ENCODE measurements around the gene GALNT17. TPM values are rescaled to one million over a fixed set of nuclear protein-coding genes. Genes with fewer than 3 reads are reported as not detected.

The GALNT17 gene
- total RNA-seq (2014; rRNA removed; shearing (Covaris generic)): not detected in 2 replicates

- no peak within 1 kb of the TSS for H3K4me3 ChIP-seq
- no peak for DNase-seq (ENCODE audit: low read depth in 1 of 2, low spot score in 2 of 2)
These were observed at the start of gene GALNT17 for GRCh38 chr7:71132127-71132376. Gene GALNT17, plus strand, starts transcription at chr7:71132144.

DNA sequence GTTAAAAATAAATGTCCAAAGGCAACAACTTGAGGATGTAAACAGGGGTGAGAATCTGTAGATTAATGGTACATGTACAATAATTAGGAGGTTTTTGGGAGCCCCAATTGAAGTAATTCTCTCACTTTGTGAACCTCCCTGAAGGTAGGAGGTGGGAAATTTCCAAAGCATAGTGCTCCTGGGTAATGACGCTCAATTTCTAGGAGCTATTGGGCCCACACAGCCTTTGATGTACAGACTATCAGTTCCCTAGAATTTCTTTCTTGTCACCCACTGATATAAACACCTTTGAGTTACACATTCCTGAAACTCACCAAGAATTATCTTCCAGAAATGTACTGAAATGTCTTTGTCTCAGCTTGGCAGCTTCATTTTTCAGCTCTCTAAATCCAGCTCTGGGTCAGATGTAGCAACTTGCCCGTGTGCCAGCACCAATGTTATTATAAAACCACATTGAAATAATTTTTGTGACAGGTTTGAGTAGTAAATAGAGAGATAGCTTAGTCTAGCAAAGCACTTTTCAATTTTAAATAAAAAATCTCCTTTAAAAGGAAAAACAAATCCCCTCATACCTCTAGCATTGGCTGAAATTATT lies 36.6 kb upstream of the GALNT17 start:
- Histone ChIP-seq H3K9me3 (replicated peaks) (no peaks in the 10 kb centered on the region; the same call in 1 of the 2 replicates), H3K27me3 (replicated peaks) (no peaks in the 10 kb centered on the region), H3K4me3 (no peak overlapping the region), H3K36me3 (no peaks in the 10 kb centered on the region), H3K27ac (no peak overlapping the region), H3K4me1 (replicated peaks) (no peaks in the 10 kb centered on the region)
- no peak for DNase-seq (ENCODE audit: low read depth in 1 of 2, low spot score in 2 of 2)

More at GRCh38 chr7:71132127-71132376, at the start of gene GALNT17:
- Histone ChIP-seq H3K4me1 (replicated peaks) (no peaks in the 10 kb centered on the region), H3K27me3 (replicated peaks) (no peaks in the 10 kb centered on the region), H3K36me3 (no peaks in the 10 kb centered on the region), H3K9me3 (replicated peaks) (peaks cover 18% of the 10 kb centered on the region), H3K27ac (no peak within 1 kb of the TSS)

- no peak overlapping the region for H3K27ac ChIP-seq
- DNase-seq (ENCODE audit: low read depth in 1 of 2, low spot score in 2 of 2): no peak
- H3K36me3 ChIP-seq: no peaks in the 10 kb centered on the region
- H3K4me3 ChIP-seq: no peak overlapping the region
- no peaks in the 10 kb centered on the region for H3K27me3 ChIP-seq (replicated peaks)
- H3K4me1 ChIP-seq (replicated peaks): no peaks in the 10 kb centered on the region
- no peaks in the 10 kb centered on the region; the same call in 1 of the 2 replicates for H3K9me3 ChIP-seq (replicated peaks)
These were observed 35.6 kb upstream of the GALNT17 start for GRCh38 chr7:71096351-71096750.

- no peaks in the 10 kb centered on the region for H3K4me1 ChIP-seq (replicated peaks)
- no peak for DNase-seq (ENCODE audit: low read depth in 1 of 2, low spot score in 2 of 2)
- no peaks in the 10 kb centered on the region for H3K36me3 ChIP-seq
- no peak overlapping the region for H3K4me3 ChIP-seq
- H3K27ac ChIP-seq: no peak overlapping the region
- no peaks in the 10 kb centered on the region for H3K27me3 ChIP-seq (replicated peaks)
- H3K9me3 ChIP-seq (replicated peaks): peaks cover 3% of the 10 kb centered on the region
These were observed 25.7 kb upstream of the GALNT17 start for GRCh38 chr7:71106226-71106625.

GRCh38 chr7:71112436-71112835 lies 19.5 kb upstream of the GALNT17 start:
- Histone ChIP-seq H3K4me1 (replicated peaks) (no peaks in the 10 kb centered on the region), H3K9me3 (replicated peaks) (peaks cover 3% of the 10 kb centered on the region), H3K36me3 (no peaks in the 10 kb centered on the region), H3K4me3 (no peak overlapping the region), H3K27ac (no peak overlapping the region), H3K27me3 (replicated peaks) (no peaks in the 10 kb centered on the region)
- DNase-seq (ENCODE audit: low read depth in 1 of 2, low spot score in 2 of 2): no peak

GRCh38 chr7:71120096-71120495 lies 11.8 kb upstream of the GALNT17 start:
- peaks cover 3% of the 10 kb centered on the region; the same call in 1 of the 2 replicates for H3K9me3 ChIP-seq (replicated peaks)
- no peaks in the 10 kb centered on the region for H3K4me1 ChIP-seq (replicated peaks)
- H3K27me3 ChIP-seq (replicated peaks): no peaks in the 10 kb centered on the region
- no peak for DNase-seq (ENCODE audit: low read depth in 1 of 2, low spot score in 2 of 2)
- no peak overlapping the region for H3K27ac ChIP-seq
- H3K4me3 ChIP-seq: no peak overlapping the region
- no peaks in the 10 kb centered on the region for H3K36me3 ChIP-seq

- no peaks in the 10 kb centered on the region for H3K27me3 ChIP-seq (replicated peaks)
- H3K27ac ChIP-seq: no peak overlapping the region
- no peak overlapping the region for H3K4me3 ChIP-seq
- no peaks in the 10 kb centered on the region for H3K4me1 ChIP-seq (replicated peaks)
- peaks cover 18% of the 10 kb centered on the region for H3K9me3 ChIP-seq (replicated peaks)
- no peak for DNase-seq (ENCODE audit: low read depth in 1 of 2, low spot score in 2 of 2)
- H3K36me3 ChIP-seq: no peaks in the 10 kb centered on the region
These were observed 2.8 kb upstream of the GALNT17 start for GRCh38 chr7:71129126-71129525.

- Histone ChIP-seq H3K4me1 (replicated peaks) (no peaks in the 10 kb centered on the region), H3K36me3 (no peaks in the 10 kb centered on the region), H3K27me3 (replicated peaks) (no peaks in the 10 kb centered on the region), H3K9me3 (replicated peaks) (peaks cover 18% of the 10 kb centered on the region), H3K27ac (no peak overlapping the region), H3K4me3 (no peak overlapping the region)
- DNase-seq (ENCODE audit: low read depth in 1 of 2, low spot score in 2 of 2): no peak
These were observed 1.8 kb upstream of the GALNT17 start for GRCh38 chr7:71130031-71130679.

GRCh38 chr7:71131256-71132126 lies 453 bp upstream of the GALNT17 start:
- no peak for DNase-seq (ENCODE audit: low read depth in 1 of 2, low spot score in 2 of 2)
- H3K9me3 ChIP-seq (replicated peaks): peaks cover 18% of the 10 kb centered on the region

GRCh38 chr7:71132377-71133231 lies 660 bp downstream of the GALNT17 start:
- no peaks in the 10 kb centered on the region for H3K27me3 ChIP-seq (replicated peaks)
- no peak overlapping the region for H3K4me3 ChIP-seq
- DNase-seq (ENCODE audit: low read depth in 1 of 2, low spot score in 2 of 2): no peak

More at GRCh38 chr7:71131256-71132126, 453 bp upstream of the GALNT17 start:
- Histone ChIP-seq H3K4me1 (replicated peaks) (no peaks in the 10 kb centered on the region), H3K36me3 (no peaks in the 10 kb centered on the region), H3K4me3 (no peak overlapping the region), H3K27ac (no peak overlapping the region), H3K27me3 (replicated peaks) (no peaks in the 10 kb centered on the region)

DNA sequence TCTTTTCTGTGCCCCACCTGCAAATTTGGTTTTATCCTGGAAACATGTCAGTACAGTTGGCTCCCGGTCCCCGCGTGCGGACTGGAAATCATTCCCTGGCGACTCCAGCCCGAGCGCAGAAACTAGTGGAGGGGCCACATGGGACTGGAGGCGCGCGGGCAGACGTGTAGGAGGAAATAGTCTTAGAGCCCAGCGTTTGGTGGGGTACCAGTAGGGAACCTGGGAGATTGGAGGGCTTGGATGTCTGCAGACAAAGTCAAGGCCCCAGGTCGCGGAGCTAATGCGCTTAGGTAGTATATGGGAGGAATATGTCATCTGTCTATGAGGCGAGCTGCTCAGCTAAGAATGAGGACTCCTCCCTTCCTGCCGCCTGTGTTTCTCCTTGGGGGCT lies 1.3 kb downstream of the GALNT17 start:
- Histone ChIP-seq H3K4me3 (no peak overlapping the region), H3K27me3 (replicated peaks) (no peaks in the 10 kb centered on the region), H3K36me3 (no peaks in the 10 kb centered on the region), H3K4me1 (replicated peaks) (no peaks in the 10 kb centered on the region), H3K9me3 (replicated peaks) (peaks cover 16% of the 10 kb centered on the region), H3K27ac (no peak overlapping the region)
- DNase-seq (ENCODE audit: low read depth in 1 of 2, low spot score in 2 of 2): no peak

More at GRCh38 chr7:71132377-71133231, 660 bp downstream of the GALNT17 start:
- H3K4me1 ChIP-seq (replicated peaks): no peaks in the 10 kb centered on the region
- H3K27ac ChIP-seq: no peak overlapping the region
- H3K9me3 ChIP-seq (replicated peaks): peaks cover 16% of the 10 kb centered on the region
- no peaks in the 10 kb centered on the region for H3K36me3 ChIP-seq

DNA sequence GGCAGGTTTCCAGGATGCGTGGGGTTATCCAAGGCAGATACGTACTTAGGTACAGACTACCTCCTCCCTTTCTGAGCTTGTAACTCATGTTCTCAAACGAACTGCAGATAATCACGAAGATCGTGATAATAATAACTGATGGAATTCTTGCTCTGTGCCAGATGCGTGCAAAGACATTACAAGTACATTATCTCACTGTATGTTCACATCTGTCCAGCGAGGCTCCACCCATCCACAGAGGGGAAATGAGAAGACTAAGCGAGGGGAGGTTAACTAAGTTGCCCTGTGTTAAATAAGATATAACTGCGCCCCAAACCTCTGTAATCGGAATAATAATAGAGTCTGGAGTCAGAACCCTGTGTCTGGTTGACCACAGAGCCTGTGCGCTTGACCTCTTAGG lies 1.9 kb downstream of the GALNT17 start:
- H3K4me1 ChIP-seq (replicated peaks): no peaks in the 10 kb centered on the region
- peaks cover 16% of the 10 kb centered on the region for H3K9me3 ChIP-seq (replicated peaks)
- H3K27ac ChIP-seq: no peak overlapping the region
- H3K36me3 ChIP-seq: no peaks in the 10 kb centered on the region
- no peak for DNase-seq (ENCODE audit: low read depth in 1 of 2, low spot score in 2 of 2)
- H3K4me3 ChIP-seq: no peak overlapping the region
- no peaks in the 10 kb centered on the region for H3K27me3 ChIP-seq (replicated peaks)

DNA sequence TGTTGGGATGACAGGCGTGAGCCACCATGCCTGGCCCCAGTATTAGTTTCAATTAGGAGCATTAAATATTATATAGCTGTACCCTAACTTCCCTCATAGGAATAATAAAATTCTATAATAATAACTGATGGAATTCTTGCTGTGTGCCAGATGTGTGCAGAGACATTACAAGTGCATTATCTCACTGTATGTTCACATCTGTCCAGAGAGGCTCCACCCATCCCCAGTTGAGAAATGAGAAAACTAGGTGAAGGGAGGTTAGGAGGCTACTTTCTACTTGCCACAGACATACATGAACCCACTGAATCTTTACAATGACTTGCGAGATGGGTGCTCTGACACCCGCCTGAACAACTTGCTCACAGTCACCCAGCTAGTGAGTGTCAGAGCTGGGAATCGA lies 3.2 kb downstream of the GALNT17 start:
- no peak for DNase-seq (ENCODE audit: low read depth in 1 of 2, low spot score in 2 of 2)
- Histone ChIP-seq H3K27me3 (replicated peaks) (no peaks in the 10 kb centered on the region), H3K9me3 (replicated peaks) (peaks cover 16% of the 10 kb centered on the region)

More for the DNA sequence above, 3.2 kb downstream of the GALNT17 start:
- no peaks in the 10 kb centered on the region for H3K4me1 ChIP-seq (replicated peaks)
- no peak overlapping the region for H3K27ac ChIP-seq
- H3K36me3 ChIP-seq: no peaks in the 10 kb centered on the region
- no peak overlapping the region for H3K4me3 ChIP-seq

Measured in SJSA1 (cell line).